HepG2 (cell line): Measurements from ENCODE around the gene NME4.

Experiments
- CEBPZ ChIP-seq: IDR thresholded peaks from 2 replicates; pipeline ENCODE4 v1.6.1; 2012; ENCODE audit warnings: low read length, improper control_type of control experiment
- EP300 ChIP-seq, 3 experiments: sonication (generic) in 1 of 3; formaldehyde crosslinking in 1 of 3; IDR thresholded peaks; 2 replicates each; pipeline versions ENCODE4 v1.5.1 to v1.6.1; 2011 to 2020; ENCODE audit warnings: low read depth in 2 of 3, low read length in 2 of 3, borderline replicate concordance in 1 of 3, improper control_type of control experiment in 1 of 3, mild to moderate bottlenecking in 1 of 3, missing genetic modification reagents in 1 of 3, moderate library complexity in 1 of 3
- KDM4B ChIP-seq: sonication (generic); formaldehyde crosslinking; IDR thresholded peaks from 2 replicates; pipeline ENCODE4 v1.4.0; 2020; ENCODE audit warnings: missing genetic modification reagents
- MIER2 ChIP-seq: IDR thresholded peaks from 2 replicates; pipeline ENCODE4 v1.6.1; 2016; ENCODE audit warnings: missing biosample characterization, missing genetic modification reagents
- SMAD1 ChIP-seq: sonication (generic); formaldehyde crosslinking; IDR thresholded peaks from 2 replicates; pipeline ENCODE4 v1.4.0; 2020; ENCODE audit warnings: missing genetic modification reagents, low read depth, mild to moderate bottlenecking, borderline replicate concordance
- SP1 ChIP-seq, 2 experiments: fragments of 450-650 bp in 1 of 2; sonication (generic) in 1 of 2; formaldehyde crosslinking in 1 of 2; IDR thresholded peaks; 2 replicates each; pipeline versions ENCODE4 v1.4.0 to v1.6.1; 2016 to 2020; ENCODE audit warnings: missing genetic modification reagents in 1 of 2

GRCh38 chr16:425082-425718 lies 28.2 kb downstream of the NME4 start, which contains the start of gene RAB11FIP3:
- TF ChIP-seq SP1 (IDR thresholded peaks at IDR 0.05) (no peak), SP1 (CRISPR knock-in tag; IDR thresholded peaks at IDR 0.05) (no peak), MIER2 (CRISPR knock-in tag) (no peak), KDM4B (CRISPR knock-in tag) (0 out of 2 replicates have a peak, but pooled peaks have one; percentile 19), EP300 (IDR thresholded peaks at IDR 0.05; ENCODE audit: low read depth in 2 of 2, low read length in 2 of 2) (no peak), EP300 (CRISPR knock-in tag; IDR thresholded peaks at IDR 0.05; ENCODE audit: borderline replicate concordance) (no peak; the same call in 1 of the 2 replicates), CEBPZ (no peak), SMAD1 (peak; percentile 43; the same call in 1 of the 2 replicates)
